HG02623 (cell line): ENCODE results near the gene FERMT2.

Source experiments
- ATAC-seq: cut with Tn5 transposase; IDR thresholded peaks from one replicate; pipeline ENCODE4 v1.9.1; 2021; ENCODE audit warnings: moderate library complexity; ENCODE audit not compliant: unreplicated experiment

FERMT2 gene

GRCh38 chr14:52833891-52834290 is 117.0 kb downstream of the FERMT2 start:
- no peak for ATAC-seq

GRCh38 chr14:52829527-52830185 is 121.2 kb downstream of the FERMT2 start:
- ATAC-seq = no peak

- no peak for ATAC-seq
Observed at GRCh38 chr14:52827426-52827825, 123.4 kb downstream of the FERMT2 start.

- ATAC-seq = no peak
Observed at GRCh38 chr14:52825085-52825484, 125.8 kb downstream of the FERMT2 start.

GRCh38 chr14:52824462-52824861 is 126.4 kb downstream of the FERMT2 start:
- ATAC-seq = no peak

- ATAC-seq = no peak
Observed at GRCh38 chr14:52821805-52822250, 129.0 kb downstream of the FERMT2 start.

- ATAC-seq = no peak
Observed at GRCh38 chr14:52808101-52808500, 142.7 kb downstream of the FERMT2 start.
